ENCODE data around the gene CEP57L1.

Gene CEP57L1

GRCh38 chr6:109204511-109204910 is 109.2 kb downstream of the CEP57L1 start:
- DNase-seq (ENCODE audit: extremely low read depth, low read depth) = no peak
- TF ChIP-seq CTCF (IDR thresholded peaks at IDR 0.05; ENCODE audit: low read depth, low read length) = no peak

- DNase-seq (ENCODE audit: extremely low read depth, low read depth) = no peak
- TF ChIP-seq CTCF (IDR thresholded peaks at IDR 0.05; ENCODE audit: low read depth, low read length) = no peak
Measured at GRCh38 chr6:109212683-109213082, 117.4 kb downstream of the CEP57L1 start.
